Cardiac fibroblast (primary cell): ENCODE measurements around the gene ZNF500.

ENCODE experiments used
- DNase-seq, 2 donors: peaks; one replicate each; pipeline versions ENCODE4 v3.0.0 to v3.0.0-alpha.2; 2010; ENCODE audit warnings: low read depth in 2 of 2
- H3K4me3 ChIP-seq, 2 donors: replicated peaks in 1 of 2; 1 replicate in 1 of 2; 2 replicates in 1 of 2; pipeline ENCODE4 v1.5.1; 2011; ENCODE audit warnings: low read depth in 2 of 2, low read length in 2 of 2, mild to moderate bottlenecking in 2 of 2, moderate library complexity in 1 of 2
- TF ChIP-seq, protein P1 (sequence below): IDR thresholded peaks from one replicate; pipeline ENCODE4 v1.5.1; 2011; ENCODE audit warnings: low read depth, mild to moderate bottlenecking, low read length, inconsistent platforms

ZNF500 gene

DNA sequence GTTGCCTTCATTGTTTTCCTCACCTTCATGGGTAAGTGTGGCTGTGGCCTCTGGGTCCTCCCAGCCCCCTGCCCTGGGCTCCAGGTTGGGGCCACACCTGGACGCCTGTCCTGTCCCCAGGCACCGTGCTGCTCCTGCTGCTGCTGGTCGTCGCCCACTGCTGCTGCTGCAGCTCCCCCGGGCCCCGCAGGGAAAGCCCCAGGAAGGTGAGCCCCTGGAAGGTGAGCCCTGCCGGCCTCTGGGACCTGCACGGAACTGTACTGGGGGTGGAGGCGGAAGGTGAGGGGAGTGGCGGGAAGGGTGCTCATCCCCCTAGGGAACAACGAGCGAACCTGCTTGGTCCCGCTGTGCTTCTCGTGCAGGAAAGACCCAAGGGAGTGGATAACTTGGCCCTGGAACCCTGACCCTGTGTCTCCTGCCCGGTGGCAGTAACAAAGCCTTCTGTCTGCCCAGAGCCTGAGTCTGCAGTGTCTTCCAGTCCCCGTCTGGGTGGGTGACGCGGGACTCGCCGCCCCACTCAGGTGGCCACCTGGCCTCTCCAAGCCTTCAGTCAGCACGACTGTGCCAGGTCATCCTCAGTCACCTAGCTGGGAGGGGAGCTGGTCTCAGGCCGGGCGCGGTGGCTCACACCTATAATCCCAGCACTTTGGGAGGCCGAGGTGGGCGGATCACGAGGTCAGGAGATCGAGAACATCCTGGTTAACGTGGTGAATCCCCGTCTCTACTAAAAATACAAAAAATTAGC, 29.0 kb upstream of the ZNF500 start:
- no peak overlapping the region for H3K4me3 ChIP-seq
- DNase-seq: no peak
- TF ChIP-seq, protein P1, sequence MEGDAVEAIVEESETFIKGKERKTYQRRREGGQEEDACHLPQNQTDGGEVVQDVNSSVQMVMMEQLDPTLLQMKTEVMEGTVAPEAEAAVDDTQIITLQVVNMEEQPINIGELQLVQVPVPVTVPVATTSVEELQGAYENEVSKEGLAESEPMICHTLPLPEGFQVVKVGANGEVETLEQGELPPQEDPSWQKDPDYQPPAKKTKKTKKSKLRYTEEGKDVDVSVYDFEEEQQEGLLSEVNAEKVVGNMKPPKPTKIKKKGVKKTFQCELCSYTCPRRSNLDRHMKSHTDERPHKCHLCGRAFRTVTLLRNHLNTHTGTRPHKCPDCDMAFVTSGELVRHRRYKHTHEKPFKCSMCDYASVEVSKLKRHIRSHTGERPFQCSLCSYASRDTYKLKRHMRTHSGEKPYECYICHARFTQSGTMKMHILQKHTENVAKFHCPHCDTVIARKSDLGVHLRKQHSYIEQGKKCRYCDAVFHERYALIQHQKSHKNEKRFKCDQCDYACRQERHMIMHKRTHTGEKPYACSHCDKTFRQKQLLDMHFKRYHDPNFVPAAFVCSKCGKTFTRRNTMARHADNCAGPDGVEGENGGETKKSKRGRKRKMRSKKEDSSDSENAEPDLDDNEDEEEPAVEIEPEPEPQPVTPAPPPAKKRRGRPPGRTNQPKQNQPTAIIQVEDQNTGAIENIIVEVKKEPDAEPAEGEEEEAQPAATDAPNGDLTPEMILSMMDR: no peak

DNA sequence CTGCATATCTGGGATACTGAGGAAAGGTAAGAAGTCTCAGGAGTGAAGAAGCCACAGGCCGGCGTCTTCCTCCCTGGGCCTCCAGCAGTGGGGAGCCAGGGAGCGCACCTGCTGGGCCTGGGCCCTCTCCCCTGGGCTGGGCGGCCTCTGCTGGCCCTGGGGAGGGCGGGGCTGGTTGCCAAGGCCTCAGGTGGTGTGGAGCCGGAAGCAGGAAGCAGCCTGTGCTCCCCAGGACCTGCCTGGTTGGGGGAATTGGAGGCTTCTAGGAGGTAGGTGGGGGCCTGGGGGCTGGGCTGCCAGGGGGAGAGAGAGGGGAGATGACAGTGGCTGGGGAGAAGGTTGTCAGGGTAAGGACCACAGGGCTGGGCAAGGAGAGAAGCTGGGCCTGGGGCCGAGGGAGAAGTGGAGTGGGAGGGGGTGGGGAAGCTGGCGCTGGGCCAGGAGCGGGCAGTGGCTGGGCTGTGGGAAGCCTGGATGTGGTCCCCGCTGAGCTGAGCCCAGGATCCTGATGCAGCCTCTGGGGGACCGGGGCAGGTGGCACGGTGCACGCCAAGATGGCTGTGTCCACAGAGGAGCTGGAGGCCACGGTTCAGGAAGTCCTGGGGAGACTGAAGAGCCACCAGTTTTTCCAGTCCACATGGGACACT, 28.3 kb upstream of the ZNF500 start, which contains the start of gene SMIM22:
Gene SMIM22, plus strand, starts transcription at position 189 of the 647 bp plus-strand sequence. Its CDS starts 366 bp downstream, at position 555.
- no peak for DNase-seq
- TF ChIP-seq, protein P1: no peak
- no peak within 1 kb of the TSS for H3K4me3 ChIP-seq

DNA sequence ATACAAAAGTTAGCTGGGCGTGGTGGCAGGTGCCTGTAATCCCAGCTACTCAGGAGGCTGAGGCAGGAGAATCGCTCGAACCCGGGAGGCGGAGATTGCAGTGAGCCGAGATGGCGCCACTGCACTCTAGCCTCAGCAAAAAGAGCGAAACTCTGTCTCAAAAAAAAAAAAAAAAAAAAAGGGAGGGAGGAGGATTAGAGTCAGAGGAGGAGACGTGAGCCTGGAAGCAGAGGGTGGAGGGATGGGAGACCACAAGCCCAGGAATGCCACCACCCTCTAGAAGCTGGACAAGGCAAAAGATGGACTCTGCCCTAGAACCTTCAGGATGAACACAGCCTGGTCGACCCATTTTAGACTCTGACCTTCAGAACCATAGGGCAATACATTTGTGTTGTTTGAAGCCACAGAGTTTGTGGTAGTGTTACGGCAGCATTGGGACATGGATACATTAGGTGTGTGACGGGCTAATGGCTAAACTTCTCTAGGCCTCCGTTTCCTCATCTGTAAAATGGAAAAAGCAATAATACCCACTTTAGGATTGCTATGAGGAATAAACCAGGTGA, 26.1 kb upstream of the ZNF500 start:
- no peak for DNase-seq
- no peak overlapping the region for H3K4me3 ChIP-seq
- TF ChIP-seq, protein P1: no peak

DNA sequence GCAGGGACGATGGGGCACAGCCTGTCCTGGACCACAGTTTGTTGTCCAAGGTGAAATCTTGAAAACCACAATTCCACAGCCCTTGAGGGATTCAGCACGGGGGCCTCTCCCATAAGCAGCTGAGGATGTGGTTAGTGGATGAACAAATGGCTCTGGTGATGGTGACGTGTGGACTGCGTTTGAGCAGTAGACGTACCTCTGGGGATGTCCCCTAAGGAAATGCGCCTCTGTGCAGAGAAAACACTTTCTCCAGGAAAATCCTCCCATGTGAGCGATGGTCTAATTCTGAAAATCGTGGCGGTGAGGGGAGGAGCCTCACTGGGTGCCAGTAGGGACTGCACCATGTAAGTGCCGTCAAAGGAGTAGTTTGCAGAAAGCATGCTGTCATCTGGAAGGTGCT, 23.9 kb upstream of the ZNF500 start:
- TF ChIP-seq, protein P1: no peak
- DNase-seq: peak in 1 of 2 donors; percentile 23
- no peak overlapping the region for H3K4me3 ChIP-seq

DNA sequence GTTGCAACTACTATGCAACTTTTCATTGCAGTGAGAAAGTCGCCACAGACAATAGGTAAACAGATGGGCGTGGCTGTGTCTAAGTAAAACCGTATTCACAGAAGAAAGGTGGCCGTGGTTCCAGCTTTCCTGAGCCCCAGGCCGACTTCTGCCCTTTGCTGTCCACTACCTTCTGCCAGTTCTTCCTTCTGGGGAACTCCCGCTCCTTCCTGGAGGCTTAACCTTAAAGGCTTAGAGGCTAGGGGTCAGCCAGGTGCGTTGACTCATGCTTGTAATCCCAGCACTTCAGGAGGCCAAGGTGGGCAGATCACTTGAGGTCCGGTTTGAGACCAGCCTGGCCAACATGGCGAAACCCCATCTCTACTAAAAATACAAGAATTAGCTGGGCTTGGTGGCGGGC, 23.3 kb upstream of the ZNF500 start:
- TF ChIP-seq, protein P1: no peak
- no peak for DNase-seq
- H3K4me3 ChIP-seq: no peak overlapping the region

DNA sequence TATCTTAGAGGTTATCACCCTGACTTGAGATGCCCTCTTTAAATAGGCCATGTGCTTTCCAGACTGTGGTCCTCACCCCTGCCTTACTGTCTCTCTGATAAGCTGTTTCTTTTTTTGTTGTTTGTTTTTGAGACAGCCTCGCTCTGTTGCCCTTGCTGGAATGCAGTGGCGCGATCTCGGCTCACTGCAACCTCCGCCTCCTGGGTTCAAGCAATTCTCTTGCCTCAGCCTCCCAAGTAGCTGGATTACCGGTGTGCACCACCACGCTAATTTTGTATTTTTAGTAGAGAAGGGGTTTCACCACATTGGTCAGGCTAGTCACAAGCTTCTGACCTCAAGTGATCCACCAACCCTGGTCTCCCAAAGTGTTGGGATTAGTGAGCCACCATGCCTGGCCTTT, 21.9 kb upstream of the ZNF500 start:
- no peak overlapping the region for H3K4me3 ChIP-seq
- no peak for DNase-seq
- TF ChIP-seq, protein P1: no peak
